ENCODE measurements around the gene ATXN7L1.

GRCh38 chr7:105800442-105800841 is 76.0 kb downstream of the ATXN7L1 start:
- TF ChIP-seq CTCF (IDR thresholded peaks at IDR 0.05): no peak
- TF ChIP-seq POLR2A (IDR thresholded peaks at IDR 0.05): no peak

Data from prostate gland (tissue), 2 donors.